ENCODE measurements around the gene FILIP1L. TPM values are rescaled to one million over a fixed set of nuclear protein-coding genes. Genes with fewer than 3 reads are reported as not detected.

FILIP1L gene
- total RNA-seq, 2 donors from 2014 or later, result 9.5 to 28.2 TPM

DNA sequence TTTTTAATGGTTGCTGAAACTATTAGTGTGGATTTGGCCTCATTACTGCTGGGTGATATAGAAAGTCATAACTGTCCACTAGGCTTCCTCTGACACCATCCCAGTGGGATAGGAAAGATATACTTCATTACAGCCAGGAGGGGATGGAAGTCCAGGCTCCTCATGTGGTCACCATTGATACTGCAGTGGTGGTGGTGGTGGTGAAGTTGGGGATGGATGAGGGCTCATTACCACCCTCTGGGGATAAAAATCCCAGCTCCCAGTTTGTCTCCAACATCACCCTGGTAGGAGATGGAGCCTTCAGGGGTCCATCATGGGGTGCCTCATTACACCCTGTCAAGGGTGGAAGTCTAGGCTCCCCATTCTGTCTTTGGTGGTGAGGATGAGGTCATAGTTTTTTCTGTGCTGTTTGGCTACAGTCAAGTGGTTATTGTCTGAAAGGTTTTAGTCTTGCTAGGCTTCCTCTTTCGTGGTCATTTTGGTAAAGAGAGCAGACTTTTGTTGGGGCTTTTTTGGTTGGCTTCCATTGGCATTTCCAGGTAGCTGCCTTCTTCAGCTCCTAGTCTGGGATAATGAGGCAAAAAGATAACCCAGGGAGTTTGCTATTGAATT lies 30.1 kb upstream of the FILIP1L start:
- Histone ChIP-seq H3K4me3 (no peak overlapping the region), H3K27me3 (replicated peaks; ENCODE audit: insufficient read depth) (no peaks in the 10 kb centered on the region), H3K27ac (no peak overlapping the region), H3K4me1 (replicated peaks) (no peaks in the 10 kb centered on the region), H3K9me3 (no peaks in the 10 kb centered on the region), H3K36me3 (no peaks in the 10 kb centered on the region)
- intact Hi-C loops (cut with DNase I), result no loop called here
- TF ChIP-seq, protein P1, sequence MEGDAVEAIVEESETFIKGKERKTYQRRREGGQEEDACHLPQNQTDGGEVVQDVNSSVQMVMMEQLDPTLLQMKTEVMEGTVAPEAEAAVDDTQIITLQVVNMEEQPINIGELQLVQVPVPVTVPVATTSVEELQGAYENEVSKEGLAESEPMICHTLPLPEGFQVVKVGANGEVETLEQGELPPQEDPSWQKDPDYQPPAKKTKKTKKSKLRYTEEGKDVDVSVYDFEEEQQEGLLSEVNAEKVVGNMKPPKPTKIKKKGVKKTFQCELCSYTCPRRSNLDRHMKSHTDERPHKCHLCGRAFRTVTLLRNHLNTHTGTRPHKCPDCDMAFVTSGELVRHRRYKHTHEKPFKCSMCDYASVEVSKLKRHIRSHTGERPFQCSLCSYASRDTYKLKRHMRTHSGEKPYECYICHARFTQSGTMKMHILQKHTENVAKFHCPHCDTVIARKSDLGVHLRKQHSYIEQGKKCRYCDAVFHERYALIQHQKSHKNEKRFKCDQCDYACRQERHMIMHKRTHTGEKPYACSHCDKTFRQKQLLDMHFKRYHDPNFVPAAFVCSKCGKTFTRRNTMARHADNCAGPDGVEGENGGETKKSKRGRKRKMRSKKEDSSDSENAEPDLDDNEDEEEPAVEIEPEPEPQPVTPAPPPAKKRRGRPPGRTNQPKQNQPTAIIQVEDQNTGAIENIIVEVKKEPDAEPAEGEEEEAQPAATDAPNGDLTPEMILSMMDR (IDR thresholded peaks at IDR 0.05), result no peak
- no peak for TF ChIP-seq POLR2AphosphoS5 (IDR thresholded peaks at IDR 0.05)
- 96% methylated on average over 1 of the region's 1 CpG for WGBS
- DNase-seq (ENCODE audit: low spot score), result no peak

DNA sequence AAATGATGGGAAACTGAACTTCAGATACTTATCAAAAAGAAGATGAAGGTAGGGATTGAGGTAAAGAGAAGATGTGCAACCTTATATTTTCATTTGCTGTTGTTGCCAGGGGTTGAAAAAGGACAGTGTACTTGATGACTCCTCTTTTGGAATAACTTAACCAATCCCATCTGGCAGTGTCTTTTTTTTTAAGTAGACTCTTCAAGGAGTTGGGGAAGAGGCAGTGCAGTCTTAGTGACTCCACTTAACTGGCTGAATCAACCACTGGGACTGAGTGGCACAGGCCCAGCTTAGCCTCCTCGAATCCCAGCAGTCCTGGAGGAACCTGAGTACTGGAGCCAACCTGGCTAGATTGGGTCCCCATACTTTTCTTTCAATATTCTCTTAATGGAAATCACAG lies 27.3 kb upstream of the FILIP1L start:
- intact Hi-C loops (cut with DNase I), result no loop called here
- 90% methylated on average over 1 of the region's 1 CpG for WGBS

DNA sequence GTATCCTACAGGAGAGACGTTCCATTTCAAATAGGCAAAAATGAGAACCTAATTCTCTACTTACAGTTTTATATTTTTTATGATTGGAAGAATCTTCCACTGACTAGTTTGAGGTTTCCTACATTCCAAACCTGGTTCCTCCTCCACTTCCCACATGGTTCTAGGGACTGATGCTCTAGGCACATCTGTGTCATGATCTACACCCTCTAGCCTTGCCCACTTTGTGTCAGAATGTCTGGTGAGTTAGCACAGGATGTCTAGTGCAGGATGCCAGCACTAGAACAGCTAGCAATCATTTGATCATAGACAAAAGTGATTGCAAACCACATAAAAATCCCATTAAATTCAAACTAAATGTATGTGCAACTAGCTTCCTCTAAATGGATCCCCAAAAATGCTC lies 26.7 kb upstream of the FILIP1L start:
- no peak for DNase-seq (ENCODE audit: low spot score)
- no peaks in the 10 kb centered on the region for H3K4me1 ChIP-seq (replicated peaks)
- H3K27ac ChIP-seq, result no peak overlapping the region
- no peak overlapping the region for H3K4me3 ChIP-seq
- H3K27me3 ChIP-seq (replicated peaks; ENCODE audit: insufficient read depth), result no peaks in the 10 kb centered on the region
- no peaks in the 10 kb centered on the region for H3K9me3 ChIP-seq
- intact Hi-C loops (cut with DNase I), result no loop called here
- WGBS, result 94% methylated on average over 1 of the region's 1 CpG
- TF ChIP-seq, protein P1 (IDR thresholded peaks at IDR 0.05), result no peak
- no peak for TF ChIP-seq POLR2AphosphoS5 (IDR thresholded peaks at IDR 0.05)
- TF ChIP-seq POLR2A (IDR thresholded peaks at IDR 0.05), result no peak
- H3K36me3 ChIP-seq, result no peaks in the 10 kb centered on the region

More for the DNA sequence above, 27.3 kb upstream of the FILIP1L start:
- no peak for DNase-seq (ENCODE audit: low spot score)
- H3K36me3 ChIP-seq, result no peaks in the 10 kb centered on the region
- no peaks in the 10 kb centered on the region for H3K27me3 ChIP-seq (replicated peaks; ENCODE audit: insufficient read depth)
- TF ChIP-seq POLR2A (IDR thresholded peaks at IDR 0.05) (no peak), POLR2AphosphoS5 (IDR thresholded peaks at IDR 0.05) (no peak)
- TF ChIP-seq, protein P1 (IDR thresholded peaks at IDR 0.05), result no peak
- H3K9me3 ChIP-seq, result no peaks in the 10 kb centered on the region
- H3K27ac ChIP-seq, result no peak overlapping the region
- H3K4me1 ChIP-seq (replicated peaks), result no peaks in the 10 kb centered on the region
- H3K4me3 ChIP-seq, result no peak overlapping the region

DNA sequence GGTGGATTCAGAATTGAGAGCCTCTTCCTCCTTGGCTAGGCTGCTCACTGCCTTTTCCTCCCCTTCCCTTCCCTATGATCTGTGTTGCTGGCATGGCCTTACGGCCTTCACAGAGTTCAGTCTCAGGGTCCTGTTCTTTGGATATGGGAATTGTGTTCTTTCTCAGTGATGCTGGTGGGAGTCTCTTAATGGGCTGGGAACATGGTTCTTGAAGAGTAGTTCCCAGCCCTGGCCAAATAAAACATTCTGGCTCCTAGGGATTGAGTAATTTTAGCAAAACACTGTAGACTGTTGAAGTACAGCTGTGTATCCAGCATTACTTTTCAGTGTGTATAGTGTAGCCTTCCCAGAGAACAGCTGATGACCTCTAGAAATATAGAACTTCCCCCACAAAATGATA lies 22.6 kb upstream of the FILIP1L start:
- no peak for DNase-seq (ENCODE audit: low spot score)
- WGBS, result 67% methylated on average over 1 of the region's 1 CpG
- Histone ChIP-seq H3K4me1 (replicated peaks) (no peaks in the 10 kb centered on the region), H3K36me3 (no peaks in the 10 kb centered on the region), H3K27me3 (replicated peaks; ENCODE audit: insufficient read depth) (no peaks in the 10 kb centered on the region), H3K4me3 (no peak overlapping the region), H3K9me3 (no peaks in the 10 kb centered on the region), H3K27ac (no peak overlapping the region)
- TF ChIP-seq POLR2A (IDR thresholded peaks at IDR 0.05) (no peak), POLR2AphosphoS5 (IDR thresholded peaks at IDR 0.05) (no peak)
- TF ChIP-seq, protein P1 (IDR thresholded peaks at IDR 0.05), result no peak
- intact Hi-C loops (cut with DNase I), result no loop called here

DNA sequence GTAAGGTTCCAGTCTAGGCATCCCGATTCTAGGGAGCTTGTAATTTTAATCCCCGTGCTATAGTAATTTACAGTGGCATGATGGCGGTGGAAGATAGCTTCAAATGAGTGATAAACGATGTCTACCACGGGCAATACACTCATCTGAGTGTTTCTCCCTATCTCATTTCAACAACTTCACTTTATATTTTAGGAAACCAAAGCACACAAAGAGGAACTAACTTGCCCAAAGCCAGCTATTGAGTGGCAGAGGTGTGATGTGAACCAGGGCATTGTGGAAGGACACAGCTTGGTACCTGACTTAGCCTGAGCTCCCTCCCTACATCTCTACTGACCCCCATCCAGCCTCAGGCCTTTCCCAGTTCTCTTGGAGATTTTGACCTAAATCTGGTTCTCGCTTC lies 16.9 kb upstream of the FILIP1L start:
- Histone ChIP-seq H3K27ac (no peak overlapping the region), H3K9me3 (no peaks in the 10 kb centered on the region), H3K27me3 (replicated peaks; ENCODE audit: insufficient read depth) (no peaks in the 10 kb centered on the region), H3K4me3 (no peak overlapping the region), H3K36me3 (no peaks in the 10 kb centered on the region), H3K4me1 (replicated peaks) (no peaks in the 10 kb centered on the region)
- intact Hi-C loops (cut with DNase I), result no loop called here
- no peak for TF ChIP-seq POLR2A (IDR thresholded peaks at IDR 0.05)
- TF ChIP-seq POLR2AphosphoS5 (IDR thresholded peaks at IDR 0.05), result no peak
- TF ChIP-seq, protein P1 (IDR thresholded peaks at IDR 0.05), result no peak
- 83% methylated on average over 6 of the region's 6 CpGs for WGBS
- DNase-seq (ENCODE audit: low spot score), result no peak
